Stimulated activated CD8-positive, alpha-beta memory T cell treated with anti-CD3 and anti-CD28 coated beads, Interleukin-7, amount 100 ng/mL, for 1 hour (primary cell): ENCODE measurements around the gene USP25.

Experiments
- DNase-seq, 2 donors: peaks; one replicate each; pipeline ENCODE4 v3.0.0-alpha.2; 2020; ENCODE audit warnings: low read depth in 2 of 2

Gene USP25

GRCh38 chr21:15729674-15730483 is at the start of gene USP25:
Gene USP25, plus strand, starts transcription at chr21:15729982. Its CDS starts 412 bp downstream, at chr21:15730394.
- DNase-seq = peak; percentile 80 to 82

- DNase-seq = no peak
These were observed 47.4 kb upstream of the USP25 start for GRCh38 chr21:15682186-15682895.

GRCh38 chr21:15682977-15683376 is 46.8 kb upstream of the USP25 start:
- DNase-seq = no peak

- no peak for DNase-seq
These were observed 43.3 kb upstream of the USP25 start for GRCh38 chr21:15686506-15686905.

- no peak for DNase-seq
These were observed 42.6 kb upstream of the USP25 start for GRCh38 chr21:15687208-15687607.

GRCh38 chr21:15688016-15688415 is 41.8 kb upstream of the USP25 start:
- no peak for DNase-seq

GRCh38 chr21:15688809-15689208 is 41.0 kb upstream of the USP25 start:
- no peak for DNase-seq

GRCh38 chr21:15692711-15693110 is 37.1 kb upstream of the USP25 start:
- no peak for DNase-seq

GRCh38 chr21:15695241-15695640 is 34.5 kb upstream of the USP25 start:
- no peak for DNase-seq

GRCh38 chr21:15701830-15702229 is 28.0 kb upstream of the USP25 start:
- DNase-seq = no peak

- no peak for DNase-seq
These were observed 25.9 kb upstream of the USP25 start for GRCh38 chr21:15703932-15704331.

- DNase-seq = no peak
These were observed 23.1 kb upstream of the USP25 start for GRCh38 chr21:15706696-15707095.

- DNase-seq = no peak
These were observed 16.4 kb upstream of the USP25 start for GRCh38 chr21:15713412-15713811.

- no peak for DNase-seq
These were observed 11.1 kb upstream of the USP25 start for GRCh38 chr21:15718711-15719110.

GRCh38 chr21:15719976-15720375 is 9.8 kb upstream of the USP25 start:
- DNase-seq = no peak

GRCh38 chr21:15722591-15723324 is 7.0 kb upstream of the USP25 start:
- DNase-seq = no peak

- no peak for DNase-seq
These were observed 3.8 kb upstream of the USP25 start for GRCh38 chr21:15725949-15726348.

GRCh38 chr21:15728046-15728445 is 1.7 kb upstream of the USP25 start:
- no peak for DNase-seq

GRCh38 chr21:15729346-15729673 is 472 bp upstream of the USP25 start:
- DNase-seq = no peak

- DNase-seq = peak in 1 of 2 donors; percentile 8
These were observed 881 bp downstream of the USP25 start for GRCh38 chr21:15730484-15731242.

- no peak for DNase-seq
These were observed 1.4 kb downstream of the USP25 start for GRCh38 chr21:15731243-15731613.
